ENCODE results near the gene IFFO2.

GRCh38 chr1:18944810-18945209 is 11.7 kb downstream of the IFFO2 start:
- TF ChIP-seq CTCF (IDR thresholded peaks at IDR 0.05; ENCODE audit: low read length) = no peak
- TF ChIP-seq EZH2 (IDR thresholded peaks at IDR 0.05; ENCODE audit: borderline replicate concordance, low read length) = no peak

Measured in OCI-LY1 (cell line).